Dermis microvascular lymphatic vessel endothelial cell (primary cell): Measurements from ENCODE around the gene STAT4. TPM values are rescaled to one million over a fixed set of nuclear protein-coding genes. Genes with fewer than 3 reads are reported as not detected.
A peak's percentile ranks its signal among the peaks of the same experiment; 100 is the strongest.

Experiments
- DNase-seq, 2 donors: peaks; one replicate each; pipeline versions ENCODE4 v3.0.0 to v3.0.0-alpha.2; 2010; ENCODE audit warnings: low read depth in 2 of 2
- total RNA-seq: library from RNA; depleted of rRNA; stranded (reverse); fragments of >200 nt; gene quantifications from 2 replicates; pipeline ENCODE4 v1.2.1, GENCODE V29; 2014

The STAT4 gene
- total RNA-seq, 1 donor from 2014 or later: 0.13 TPM

DNA sequence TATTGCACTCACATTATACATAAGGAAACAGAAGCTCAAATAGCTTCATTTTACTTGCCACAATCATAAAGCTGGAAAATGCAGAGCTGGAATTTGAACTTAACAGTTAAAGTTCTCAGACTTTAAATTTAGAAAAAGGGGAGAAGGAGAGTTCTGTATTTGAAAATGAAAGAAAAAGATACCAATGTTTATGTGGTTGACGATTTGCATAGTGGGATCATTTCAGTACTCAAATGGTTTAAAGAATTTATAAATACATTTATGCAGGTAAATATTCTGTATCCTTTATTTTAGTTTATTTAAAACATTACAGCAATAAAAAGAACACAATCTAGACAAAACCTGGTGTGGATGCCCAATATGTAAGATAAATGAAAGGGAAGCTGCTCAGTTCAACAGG, 25.5 kb upstream of the STAT4 start:
- DNase-seq: no peak

DNA sequence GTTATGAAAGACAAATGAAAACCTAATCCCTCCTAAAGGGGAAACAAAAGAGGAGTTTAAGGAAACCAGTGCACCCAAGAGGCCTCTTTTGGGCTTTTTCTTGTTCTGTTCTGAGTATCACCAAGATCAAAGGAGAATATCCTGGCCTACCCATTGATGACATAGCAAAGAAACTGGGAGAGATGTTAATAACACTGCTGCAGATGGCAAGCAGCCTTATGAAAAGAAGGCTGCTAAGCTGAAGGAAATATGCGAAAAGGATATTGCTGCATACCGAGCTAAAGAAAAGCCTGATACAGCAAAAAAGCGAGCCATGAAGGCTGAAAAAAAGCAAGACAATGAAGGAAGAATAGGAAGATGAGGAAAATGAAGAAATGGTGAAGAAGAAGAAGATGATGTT, 23.6 kb upstream of the STAT4 start:
- no peak for DNase-seq

DNA sequence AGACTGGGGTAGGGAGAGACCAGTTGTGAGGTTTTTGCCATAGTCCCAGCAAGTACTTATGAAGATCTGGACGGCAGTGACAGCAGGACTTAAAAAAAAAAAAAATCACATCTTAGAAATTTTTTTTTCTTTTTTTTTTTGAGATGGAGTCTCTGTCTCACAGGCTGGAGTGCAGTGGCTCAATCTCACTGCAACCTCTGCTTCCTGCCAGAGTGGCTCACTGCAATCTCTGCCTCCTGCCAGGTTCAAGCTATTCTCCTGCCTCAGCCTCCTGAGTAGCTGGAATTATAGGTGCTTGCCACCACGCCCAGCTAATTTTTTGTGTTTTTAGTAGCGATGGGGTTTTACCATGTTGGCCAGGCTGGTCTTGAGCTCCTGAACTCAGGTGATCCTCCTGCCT, 22.4 kb upstream of the STAT4 start:
- DNase-seq: no peak

DNA sequence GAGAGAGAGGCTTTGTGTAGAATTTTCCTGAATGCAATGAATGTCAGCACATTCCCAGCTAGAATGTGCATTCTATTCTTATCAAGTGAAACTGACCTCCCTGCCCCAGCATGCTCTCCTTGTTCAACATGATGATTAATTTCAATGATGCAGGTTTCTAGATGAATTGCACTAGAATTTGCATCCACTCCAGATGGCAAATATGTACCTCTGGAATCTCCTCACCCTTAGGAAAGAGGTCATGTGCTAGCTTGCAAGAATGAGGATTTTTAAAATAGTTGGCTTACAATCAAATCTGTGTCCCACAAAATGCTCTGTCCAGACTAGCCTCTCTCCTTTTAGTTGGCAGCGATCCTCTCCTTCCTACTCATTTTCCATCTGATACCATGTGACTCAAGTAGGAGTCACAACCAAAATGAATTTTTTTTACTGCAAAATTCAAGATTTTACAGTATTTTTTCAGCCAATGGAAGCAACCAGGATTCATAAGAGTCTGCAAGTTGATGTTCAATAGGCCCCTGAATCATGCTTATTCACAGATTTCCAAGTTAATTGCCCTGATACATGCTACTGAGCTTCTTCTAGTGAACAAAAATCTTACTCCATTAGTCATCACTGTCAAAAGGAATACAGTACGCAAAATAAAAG, 21.0 kb upstream of the STAT4 start:
- peak in 1 of 2 donors; percentile 34 for DNase-seq

DNA sequence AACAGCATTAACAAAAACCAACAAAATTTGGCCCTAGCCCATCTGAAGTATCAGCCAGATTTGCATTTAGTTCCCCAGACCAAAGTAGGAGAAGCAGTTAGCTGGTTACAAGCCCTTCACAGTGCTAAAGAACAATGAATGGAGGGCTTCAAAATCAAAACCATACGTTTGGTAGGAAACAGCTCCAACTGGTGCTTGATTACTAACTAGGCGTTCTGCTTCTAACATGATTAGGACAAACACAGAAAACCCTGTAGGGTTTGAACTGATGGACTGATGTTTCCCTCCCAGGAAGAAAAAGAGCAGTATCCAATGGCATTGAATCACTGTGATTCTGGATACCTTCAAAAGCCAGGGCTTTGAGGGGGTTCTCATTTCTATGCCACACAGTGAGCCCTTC, 20.5 kb upstream of the STAT4 start:
- no peak for DNase-seq

DNA sequence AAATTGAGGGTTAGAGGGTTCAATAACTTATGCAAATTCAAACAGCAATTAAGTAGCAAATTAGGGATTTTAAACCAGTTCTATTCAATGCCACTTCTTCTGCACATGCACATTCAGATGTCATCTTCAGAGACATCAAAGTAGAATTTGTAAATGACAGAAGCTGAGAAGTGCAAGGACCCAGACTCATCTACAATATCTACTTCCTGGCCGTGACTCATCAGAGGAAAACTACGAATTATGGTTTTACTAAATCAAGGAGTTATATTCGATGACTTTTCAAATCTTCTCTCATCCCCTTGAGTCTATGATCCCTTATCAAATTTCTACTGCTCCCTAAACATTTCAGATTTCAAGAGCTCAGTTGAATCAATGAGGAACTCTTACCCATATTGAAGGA, 20.0 kb upstream of the STAT4 start:
- DNase-seq: no peak

DNA sequence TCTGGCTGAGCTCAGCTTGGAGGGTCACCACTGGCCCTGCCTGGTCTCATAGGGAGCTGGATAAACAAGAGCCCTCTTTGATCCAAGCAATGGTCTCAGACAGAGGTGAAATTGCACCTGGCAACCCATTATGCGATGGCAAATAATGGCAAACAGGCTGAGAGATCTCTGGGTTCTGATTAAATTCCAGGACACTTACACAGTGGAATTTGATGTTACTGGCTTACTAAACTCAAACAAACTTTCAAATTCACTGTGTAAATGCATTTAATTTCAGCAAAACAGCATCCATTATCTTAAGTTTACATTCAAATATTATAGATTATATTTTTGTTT, 19.5 kb upstream of the STAT4 start:
- DNase-seq: no peak

DNA sequence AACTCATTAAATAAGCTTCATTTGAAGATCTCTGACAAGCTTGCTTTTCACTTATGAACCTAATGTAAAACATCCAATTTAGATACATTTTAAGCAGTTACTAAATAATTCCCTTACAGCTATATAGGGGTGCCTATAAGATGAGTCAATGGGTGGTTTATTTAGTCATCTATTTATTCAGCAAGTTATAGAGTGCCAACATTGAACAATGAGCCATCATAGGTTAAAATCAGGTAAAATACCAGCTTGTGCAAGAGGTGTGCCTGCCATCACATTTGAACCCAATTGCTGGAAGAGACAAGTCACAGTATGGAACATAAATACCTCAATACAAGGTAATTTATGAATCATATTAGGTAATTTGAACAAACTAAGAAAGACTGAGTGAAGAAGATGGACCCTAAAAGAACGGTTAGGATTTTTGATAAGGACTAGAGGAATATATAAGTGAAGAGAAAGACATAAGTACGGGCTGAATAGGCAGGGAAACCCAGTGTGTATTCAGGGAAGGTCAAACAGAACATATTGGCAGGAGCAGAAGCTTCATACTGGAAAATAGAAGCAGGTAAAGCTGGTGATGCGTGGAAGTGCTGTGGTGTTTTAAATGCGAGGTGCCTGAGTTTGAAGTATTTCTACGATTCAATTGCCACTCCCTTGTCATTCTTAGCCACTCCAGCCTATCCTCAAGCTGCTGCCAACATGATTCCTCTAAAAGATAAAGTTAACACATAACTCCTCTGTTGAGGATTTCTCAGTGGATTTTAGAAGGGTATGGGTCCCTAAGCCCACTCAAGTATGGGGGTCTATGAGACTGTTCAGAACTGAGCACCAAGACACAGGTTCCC, 18.9 kb upstream of the STAT4 start:
- no peak for DNase-seq

DNA sequence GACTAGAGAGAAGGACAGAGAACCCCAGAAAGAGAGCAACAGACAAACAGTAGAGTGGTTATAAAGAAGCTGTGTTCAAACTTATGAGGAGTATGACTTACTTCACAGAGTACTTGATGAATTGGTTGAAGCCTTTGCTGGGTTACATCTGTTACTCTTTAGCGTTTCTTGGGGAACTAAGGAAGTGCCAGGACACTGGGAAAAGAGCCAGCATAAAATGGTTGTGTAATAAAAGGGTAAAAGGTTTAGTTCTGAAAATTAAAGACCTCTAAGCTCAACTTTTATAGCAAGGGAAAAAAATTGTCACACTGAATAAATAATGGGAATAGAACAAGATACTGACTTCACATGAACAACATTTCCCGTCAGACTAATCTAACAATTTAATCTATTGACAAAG, 17.0 kb upstream of the STAT4 start:
- no peak for DNase-seq

DNA sequence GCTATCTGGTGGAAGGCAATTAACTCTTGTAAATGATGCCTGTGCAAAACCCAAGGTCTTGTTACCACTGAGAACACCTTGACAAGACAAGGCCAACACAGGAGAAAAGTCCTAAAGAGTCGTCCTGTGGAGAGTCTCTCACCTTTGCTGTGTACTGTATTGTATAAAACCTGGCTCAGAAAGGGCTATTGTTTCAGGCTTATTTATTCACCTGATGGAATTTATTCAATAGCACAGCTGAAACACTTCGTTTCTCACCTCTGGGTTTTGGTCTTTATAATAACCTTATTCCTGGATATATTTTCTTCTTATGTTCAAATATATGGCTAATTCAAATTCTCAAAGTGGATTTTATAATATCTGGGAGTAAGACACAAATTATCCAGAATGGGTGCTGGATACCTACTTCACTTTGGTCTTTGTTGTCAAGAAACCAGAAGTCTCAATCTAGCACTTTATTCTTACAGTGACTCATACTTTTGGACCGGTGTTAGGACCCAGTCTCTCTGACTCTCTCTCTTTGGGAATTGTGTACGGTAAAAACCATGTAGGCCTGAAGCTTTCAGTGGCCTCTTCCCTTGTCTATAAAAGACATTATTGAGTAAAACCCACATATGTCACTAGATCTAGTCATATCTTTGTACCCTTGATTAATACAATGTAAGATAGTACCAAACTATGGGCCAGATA, 16.1 kb upstream of the STAT4 start:
- peak in 1 of 2 donors; percentile 52 for DNase-seq

DNA sequence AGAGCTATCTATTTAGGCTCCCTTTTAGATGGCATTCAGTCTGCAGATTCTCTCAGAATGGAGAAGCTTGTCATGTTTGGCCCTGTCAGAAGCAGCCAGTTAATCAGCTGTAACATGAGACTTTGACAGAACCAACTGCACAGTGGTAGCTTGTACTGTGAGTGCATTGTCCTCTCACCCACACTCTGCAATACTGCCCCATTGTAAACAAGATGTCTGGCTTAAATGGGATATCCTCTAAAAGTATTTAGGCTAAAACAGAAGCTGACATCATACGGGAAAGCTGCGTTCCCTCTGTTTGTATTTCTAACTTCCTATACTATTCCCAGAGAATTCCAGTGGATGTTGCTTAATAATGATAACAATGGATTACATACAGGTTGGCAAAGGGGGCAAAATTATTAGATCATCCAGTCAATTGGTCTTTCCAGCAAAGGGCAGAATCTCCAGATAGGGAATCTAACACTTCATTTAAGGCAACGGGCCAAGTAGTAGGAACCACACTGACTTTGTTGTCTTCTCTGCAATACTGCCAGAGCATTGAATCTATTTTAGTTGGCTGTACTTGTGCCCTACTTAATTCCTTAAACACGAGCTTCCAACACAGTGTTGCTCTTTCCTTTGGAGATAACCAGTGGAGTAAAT, 15.4 kb upstream of the STAT4 start:
- peak; percentile 90 to 96 for DNase-seq

DNA sequence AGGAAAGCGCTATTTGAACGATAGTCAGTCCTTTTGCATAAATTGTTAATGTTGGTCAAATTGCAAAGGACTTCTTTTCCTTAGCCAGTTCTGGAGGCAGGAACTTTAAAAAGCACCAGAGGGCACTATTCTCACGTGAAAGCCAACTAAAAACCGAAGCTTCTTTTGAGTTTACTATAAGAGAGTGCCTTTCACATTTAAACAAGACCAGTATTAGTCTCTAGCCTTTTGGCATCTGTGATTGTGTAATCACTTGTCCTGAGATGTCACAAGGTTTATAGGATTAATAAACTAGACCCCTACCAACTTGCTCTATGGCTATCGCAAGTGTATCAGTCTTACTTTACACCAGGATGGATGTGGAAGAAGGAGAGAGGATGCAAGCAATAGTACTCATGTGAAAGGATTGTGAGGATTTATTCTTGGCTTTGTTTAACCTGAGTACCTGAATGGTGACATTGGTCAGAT, 14.4 kb upstream of the STAT4 start:
- DNase-seq: peak; percentile 42 to 61

DNA sequence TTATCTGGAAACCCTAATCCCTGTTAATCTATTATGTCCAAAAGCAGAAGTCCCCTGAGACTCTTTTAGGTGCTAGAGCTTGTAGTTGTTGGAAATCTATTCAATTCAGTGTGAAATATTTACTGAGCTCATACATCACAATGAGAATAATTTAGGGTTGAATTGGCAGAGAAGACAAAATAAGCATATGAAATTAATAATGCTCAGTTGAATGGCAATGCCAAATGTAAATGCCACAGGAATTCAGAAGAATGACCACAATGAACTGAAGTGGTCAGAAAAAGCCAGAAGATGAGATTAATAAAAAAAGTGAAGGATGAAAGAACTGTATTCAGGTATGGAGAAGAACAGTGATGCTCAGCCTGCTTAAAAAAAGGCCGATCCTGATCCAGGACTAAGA, 8.0 kb upstream of the STAT4 start:
- no peak for DNase-seq

DNA sequence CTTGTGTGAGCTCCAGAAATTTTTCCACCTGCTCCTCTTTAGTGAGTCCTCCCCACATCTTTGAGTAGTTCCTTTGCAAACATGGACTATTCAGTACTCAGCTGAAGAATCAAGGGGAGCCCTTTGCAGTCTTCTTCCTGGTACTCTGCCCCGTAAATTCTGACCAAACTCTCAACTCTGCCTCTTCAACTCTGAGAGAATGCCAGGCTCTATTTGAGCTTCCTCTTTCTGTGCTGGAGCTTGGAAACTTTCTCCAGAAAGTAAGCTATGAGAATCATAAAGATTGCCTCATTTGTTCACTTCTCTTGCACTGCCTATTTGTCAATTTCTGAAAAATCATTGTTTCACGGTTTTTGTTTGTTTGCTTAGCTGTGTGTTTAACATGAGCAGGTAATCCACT, 7.4 kb upstream of the STAT4 start:
- DNase-seq: no peak

DNA sequence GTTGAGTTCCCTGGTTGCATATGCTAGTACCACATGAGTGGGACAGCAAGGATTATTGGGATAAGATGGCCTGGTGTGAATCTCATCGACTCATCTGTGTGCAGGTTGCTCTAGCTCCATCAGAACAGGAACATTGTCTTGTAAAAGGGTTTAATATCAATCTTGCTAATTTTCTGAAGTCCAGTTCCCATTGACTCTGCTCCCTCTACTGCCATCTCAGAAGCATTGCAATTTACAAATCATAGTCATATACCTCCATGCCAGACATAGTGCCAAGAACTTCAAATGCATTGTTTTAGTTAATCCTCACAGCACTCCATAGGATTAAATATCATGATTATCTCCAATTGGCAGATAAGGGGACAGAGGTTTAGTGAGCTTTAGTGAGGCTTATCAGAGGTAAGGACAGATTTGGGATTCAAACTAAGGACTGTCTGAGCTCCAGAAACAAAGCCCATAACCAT, 4.8 kb upstream of the STAT4 start:
- peak; percentile 50 to 73 for DNase-seq

DNA sequence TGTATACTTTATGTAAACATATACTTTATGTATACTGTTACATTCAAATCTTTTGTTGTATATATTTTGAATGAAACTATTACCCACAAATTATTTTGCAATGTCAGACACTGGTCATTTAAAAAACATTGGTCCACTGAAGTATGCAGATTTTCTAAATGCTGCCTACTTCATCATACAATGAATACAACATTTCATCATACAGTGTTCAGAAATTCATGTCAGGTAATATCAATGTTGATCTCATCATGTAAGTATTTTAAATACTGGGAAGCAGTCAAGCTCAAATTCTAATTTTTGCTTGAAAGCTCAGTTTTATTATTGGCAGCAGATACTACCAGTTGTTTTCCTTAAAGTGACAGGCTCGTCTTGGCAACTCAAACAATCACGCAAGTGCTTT, 2.9 kb upstream of the STAT4 start:
- DNase-seq: no peak

DNA sequence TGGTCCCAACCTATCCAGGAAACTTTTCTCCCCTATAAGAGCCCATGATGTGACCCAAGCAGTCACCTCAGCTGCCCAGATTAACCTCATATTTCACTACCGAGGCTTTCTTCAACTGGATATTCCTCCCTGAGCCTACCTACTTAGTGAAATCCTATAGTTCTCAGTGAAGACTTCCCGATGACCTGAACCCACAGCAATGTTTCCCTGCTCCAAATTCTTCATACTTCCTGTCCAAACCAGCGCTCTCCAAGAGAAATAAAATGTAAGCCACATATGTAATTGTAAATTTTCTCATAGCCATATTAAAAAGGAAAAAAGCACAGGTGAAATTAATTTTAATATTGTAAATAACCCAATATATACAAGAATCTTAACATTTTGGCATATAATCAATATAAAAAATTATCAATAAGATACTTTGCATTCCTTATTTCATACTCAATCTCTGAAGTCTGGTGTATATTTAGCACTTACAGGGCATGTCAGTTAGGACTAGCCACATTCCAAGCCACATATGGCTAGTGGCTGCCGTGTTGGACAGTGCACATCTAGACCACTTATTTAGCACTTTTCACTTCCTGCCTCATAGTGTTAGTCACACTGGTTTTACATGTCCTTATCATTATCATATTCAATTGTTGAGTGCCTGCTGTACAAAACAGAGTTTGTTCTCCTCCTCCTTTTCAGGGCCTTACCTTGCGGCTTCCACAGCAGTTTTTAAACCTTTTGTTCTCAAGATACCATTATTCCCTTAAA, 1.9 kb upstream of the STAT4 start:
- peak; percentile 29 to 47 for DNase-seq

DNA sequence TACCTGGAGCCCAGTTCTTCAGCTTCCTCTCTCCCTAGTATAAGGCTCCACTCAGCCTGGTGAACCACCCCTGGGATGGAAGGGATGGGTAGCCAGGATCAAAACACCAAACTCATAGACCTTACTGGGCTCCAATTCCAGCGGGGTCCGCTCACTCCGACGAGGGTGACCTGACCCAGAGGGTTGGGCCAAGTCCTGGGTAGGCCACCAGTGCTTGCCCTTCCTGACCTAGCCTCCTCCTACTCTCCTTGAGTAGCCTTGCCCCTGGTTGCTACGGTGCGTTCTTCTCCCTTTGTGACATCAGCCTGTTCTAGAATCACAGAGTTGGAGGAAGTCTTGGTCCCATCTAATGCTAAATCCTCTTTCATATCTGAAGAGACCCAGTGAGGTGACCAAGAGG, 537 bp upstream of the STAT4 start:
- DNase-seq: no peak

DNA sequence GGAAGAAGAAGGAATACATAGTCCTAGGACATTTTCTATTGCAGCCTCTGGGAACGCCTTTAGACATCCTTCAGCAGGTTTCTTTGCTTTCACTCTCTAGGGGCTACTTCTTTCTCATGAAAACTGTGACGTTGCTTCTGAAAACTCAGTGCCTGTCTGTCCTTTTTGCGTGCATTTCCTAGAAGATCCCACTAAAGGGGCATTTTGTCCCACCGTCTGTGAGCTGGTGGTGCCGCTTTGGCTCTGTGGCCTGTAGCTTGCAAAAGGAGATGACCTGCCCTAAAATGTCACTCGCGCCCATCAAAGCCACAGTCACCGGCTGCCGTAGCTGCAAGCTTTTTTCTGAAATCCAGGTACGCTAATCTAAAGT, 579 bp downstream of the STAT4 start:
- DNase-seq: no peak

DNA sequence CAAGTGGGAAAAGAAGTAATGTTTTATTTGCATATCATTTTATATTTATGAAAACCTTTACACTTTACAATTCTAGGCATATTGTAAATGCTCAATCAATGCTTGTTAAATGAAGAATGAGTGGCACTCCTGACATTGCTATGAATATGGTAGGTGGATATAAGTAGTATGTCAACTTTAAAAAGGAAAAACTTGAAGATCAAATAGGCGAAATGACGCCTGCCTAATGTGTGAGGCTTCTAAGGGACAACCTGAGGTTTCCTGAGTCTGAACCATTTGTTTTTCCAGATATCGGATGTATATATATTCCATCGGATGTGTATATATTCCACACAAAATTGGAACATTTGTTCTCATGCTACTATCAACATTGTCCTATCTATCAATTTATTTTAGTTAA, 1.4 kb downstream of the STAT4 start:
- no peak for DNase-seq

DNA sequence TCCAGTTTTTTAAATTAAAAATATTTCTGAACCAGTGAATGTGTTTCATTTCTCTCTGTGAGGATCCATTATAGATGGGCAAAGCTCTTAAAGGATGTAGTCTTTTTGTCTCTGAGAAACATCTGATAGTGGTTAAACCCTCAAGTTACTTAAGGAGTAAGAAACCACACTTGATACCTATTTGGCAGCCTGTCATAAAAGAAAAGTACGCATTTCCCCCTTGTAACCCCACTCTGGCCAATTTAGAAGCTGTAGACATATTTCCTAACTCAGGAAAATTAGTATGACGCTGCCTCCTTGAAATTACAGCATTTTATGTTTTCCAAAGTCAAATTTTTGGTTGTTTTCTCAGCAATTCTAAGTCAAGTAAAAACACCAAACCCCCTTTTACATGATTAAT, 2.0 kb downstream of the STAT4 start:
- DNase-seq: no peak
